ENCODE data around the gene NAAA.
"Not testable (repeated sequence)": the region's sequence is repeated elsewhere in the genome, so short reads cannot be mapped to it uniquely, and the experiment has no call there.

DNA sequence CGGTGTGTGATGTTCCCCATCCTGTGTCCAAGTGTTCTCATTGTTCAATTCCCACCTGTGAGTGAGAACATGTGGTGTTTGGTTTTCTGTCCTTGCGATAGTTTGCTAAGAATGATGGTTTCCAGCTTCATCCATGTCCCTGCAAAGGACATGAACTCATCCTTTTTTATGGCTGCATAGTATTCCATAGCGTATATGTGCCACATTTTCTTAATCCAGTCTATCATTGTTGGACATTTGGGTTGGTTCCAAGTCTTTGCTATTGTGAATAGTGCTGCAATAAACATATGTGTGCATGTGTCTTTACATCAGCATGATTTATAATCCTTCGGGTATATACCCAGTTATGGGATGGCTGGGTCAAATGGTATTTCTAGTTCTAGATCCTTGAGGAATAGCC is 21.3 kb upstream of the NAAA start:
- TF ChIP-seq, protein P1, sequence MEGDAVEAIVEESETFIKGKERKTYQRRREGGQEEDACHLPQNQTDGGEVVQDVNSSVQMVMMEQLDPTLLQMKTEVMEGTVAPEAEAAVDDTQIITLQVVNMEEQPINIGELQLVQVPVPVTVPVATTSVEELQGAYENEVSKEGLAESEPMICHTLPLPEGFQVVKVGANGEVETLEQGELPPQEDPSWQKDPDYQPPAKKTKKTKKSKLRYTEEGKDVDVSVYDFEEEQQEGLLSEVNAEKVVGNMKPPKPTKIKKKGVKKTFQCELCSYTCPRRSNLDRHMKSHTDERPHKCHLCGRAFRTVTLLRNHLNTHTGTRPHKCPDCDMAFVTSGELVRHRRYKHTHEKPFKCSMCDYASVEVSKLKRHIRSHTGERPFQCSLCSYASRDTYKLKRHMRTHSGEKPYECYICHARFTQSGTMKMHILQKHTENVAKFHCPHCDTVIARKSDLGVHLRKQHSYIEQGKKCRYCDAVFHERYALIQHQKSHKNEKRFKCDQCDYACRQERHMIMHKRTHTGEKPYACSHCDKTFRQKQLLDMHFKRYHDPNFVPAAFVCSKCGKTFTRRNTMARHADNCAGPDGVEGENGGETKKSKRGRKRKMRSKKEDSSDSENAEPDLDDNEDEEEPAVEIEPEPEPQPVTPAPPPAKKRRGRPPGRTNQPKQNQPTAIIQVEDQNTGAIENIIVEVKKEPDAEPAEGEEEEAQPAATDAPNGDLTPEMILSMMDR (IDR thresholded peaks at IDR 0.05): not testable (repeated sequence)
- TF ChIP-seq POLR2A (IDR thresholded peaks at IDR 0.05): not testable (repeated sequence)
